HS-27A (cell line): ENCODE measurements around the gene TEKT4.
"Not testable (repeated sequence)": the region's sequence is repeated elsewhere in the genome, so short reads cannot be mapped to it uniquely, and the experiment has no call there.

ENCODE experiments used
- DNase-seq: peaks from one replicate; pipeline ENCODE4 v3.0.0-alpha.2; 2012; ENCODE audit warnings: low read depth, missing footprints

The TEKT4 gene

DNA sequence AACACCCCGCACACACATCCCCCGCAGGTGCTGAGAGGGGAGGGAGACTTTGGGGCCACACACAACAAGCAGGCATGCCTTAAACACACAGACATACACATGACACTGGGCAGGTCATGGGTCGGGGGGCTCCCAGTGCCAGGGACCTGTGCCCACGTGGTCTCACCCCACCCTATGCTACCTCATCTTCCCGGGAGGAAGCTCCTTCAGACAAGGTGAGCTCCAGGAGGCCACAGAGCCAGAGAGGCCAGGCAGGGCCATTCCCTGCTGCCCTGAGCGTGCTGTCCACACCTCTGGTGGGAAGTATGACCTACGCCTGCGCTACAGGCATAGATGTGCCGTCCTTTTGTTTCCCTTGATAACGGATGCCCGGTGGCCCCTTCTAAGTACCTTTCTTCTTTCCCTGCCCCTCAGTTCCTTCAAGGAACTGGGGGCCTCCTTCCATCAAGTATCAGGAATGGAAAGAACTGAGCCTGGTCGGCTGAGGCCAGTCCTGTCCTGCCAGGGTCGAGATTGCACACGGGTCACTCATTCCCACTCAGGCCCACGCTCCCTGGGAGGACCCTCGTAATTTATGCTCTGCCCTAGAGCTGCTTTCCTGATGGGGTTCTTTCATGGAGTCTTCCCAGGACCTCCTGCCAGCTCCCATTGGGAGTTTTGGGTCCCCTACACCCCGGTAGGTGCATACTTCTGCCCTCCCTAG, 4.7 kb downstream of the TEKT4 start:
- no peak for DNase-seq

DNA sequence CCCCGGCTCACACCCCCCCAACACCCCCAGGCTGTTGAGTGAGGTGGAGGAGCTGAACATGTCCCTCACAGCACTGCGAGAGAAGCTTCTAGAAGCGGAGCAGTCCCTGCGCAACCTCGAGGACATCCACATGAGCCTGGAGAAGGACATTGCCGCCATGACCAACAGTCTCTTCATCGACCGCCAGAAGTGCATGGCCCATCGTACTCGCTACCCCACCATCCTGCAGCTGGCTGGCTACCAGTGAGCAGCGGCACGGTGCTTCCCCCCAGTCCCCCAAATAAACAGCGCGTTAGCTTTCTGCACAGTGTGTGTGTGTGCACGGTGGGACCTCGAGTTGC, 5.3 kb downstream of the TEKT4 start:
- DNase-seq, result no peak

DNA sequence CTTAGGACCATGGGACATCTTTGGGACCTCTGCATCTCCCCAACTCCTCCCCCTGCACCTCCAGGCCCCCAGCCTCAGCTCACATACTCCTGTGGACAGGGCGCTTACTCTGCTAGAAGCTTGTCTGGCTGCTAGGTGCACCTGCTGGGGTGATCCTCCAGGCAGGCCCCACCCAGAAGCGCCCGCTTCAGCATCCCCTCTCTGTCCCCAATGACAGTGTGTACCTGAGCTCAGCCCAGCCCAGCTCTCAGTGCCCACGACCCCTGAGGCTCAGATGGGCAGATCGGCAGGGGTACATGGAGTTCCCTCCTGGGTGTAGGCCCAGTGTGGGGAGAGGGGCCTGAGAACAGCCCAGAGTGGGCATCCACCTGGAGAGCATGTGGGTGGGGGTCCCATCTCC, 5.9 kb downstream of the TEKT4 start:
- no peak for DNase-seq

DNA sequence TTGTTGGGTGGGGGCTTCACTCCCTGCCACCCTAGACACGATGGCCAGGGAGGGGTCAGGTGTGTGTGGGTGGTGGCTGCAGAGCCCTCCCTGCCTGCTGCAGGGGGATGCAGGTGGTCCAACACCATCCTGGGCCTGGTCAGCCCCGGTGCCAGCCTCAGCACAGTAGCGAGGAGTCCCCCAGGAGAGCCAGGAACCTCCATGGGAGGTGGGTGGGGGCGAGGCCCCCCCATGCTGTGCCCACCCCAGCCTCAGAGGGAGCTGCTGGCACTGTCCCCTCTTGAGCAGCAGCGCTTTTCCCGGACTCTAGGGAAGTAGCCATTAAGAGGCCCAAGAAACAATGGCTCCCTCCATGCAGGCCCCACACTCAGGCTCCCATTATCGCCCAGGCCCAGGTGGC, 7.3 kb downstream of the TEKT4 start:
- DNase-seq, result not testable (repeated sequence)

DNA sequence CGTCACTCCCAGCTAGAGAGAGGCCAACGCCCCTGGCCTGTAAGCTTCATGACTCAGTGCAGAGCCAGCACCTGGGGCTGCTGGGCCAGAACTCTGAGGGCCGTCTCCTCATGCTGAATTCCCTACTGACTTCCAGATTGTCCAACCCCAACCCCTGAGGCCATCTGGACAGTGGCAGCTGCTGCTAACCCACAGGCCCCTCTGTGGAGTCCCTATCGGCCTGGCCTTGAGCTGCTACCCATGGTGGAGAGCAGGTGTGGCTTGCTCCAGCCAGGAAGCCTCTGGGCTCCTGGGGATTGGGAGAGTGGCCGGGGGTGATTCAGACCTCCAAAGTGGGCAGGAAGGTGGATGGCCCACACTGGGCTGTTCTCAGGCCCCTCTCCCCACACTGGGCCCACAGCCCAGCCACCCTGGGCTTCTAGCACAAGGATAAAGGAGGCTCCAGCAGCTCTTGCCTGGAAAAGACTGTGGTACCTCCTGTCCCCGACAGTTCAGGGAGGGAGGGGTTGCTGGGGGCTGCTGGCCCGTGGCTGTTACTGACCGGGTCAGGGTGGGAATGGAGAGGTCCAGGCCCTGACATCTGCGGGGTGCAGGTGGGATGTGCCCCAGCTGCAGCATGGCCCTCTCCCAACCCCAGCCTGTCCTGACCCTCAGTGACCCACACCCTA, 8.2 kb downstream of the TEKT4 start:
- no peak for DNase-seq

DNA sequence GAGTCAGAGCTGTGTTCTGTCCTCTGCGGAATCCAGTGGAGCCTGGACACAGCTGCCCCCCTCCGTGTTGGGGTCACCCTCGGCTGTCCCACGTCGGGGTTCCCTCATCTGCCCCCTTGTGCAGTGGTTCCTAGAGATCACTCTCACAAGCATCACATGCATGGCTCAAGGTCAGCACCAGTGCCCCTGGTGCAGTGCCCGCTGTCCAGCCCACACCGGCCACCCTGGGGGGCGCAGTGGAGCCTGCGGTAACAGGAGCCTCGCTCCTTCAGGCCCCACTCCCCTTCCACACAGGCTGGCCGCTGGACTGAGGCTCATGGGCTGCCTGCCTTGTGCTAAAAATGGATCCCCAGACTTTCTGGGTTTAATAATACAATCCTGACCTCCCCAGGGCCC, 8.8 kb downstream of the TEKT4 start:
- no peak for DNase-seq

DNA sequence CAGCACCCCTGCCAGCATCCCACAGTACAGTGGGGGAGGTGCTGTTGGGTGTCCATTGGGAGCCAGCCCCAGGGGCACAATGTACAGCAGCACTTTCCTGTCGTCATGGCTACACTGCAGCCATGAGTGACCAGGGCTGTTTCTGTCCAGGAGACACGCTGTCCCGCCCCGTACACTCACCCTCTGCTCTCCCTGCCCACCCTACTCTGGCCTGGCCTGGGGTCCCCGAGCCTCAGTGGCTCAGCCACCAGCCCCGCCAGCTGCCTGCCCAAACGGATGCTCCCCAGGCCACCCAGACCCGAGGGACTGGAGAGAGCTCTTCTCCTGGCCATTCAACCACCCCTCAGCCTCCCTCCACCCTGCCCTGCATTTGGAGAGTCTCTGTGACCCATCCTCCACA, 9.3 kb downstream of the TEKT4 start:
- DNase-seq, result no peak

DNA sequence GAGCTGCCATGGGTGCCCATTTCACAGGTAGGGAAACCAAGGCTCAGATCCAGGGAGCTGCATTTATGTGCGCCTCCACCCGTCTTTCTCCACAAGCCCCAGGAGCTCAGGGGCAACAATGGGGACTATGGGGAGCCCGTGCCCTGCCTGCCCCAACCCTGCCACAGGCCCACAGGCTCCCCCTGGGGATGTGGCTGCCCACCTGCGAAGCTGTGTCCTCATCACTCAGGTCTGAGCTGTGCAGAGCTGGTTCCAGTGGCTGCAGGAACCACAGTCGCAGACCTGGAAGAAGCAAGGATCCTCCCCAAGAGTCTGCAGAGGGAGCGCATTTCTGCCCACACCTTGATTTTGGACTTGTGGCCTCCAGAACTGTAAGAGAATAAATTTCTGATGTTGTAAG, 9.8 kb downstream of the TEKT4 start:
- DNase-seq, result no peak

DNA sequence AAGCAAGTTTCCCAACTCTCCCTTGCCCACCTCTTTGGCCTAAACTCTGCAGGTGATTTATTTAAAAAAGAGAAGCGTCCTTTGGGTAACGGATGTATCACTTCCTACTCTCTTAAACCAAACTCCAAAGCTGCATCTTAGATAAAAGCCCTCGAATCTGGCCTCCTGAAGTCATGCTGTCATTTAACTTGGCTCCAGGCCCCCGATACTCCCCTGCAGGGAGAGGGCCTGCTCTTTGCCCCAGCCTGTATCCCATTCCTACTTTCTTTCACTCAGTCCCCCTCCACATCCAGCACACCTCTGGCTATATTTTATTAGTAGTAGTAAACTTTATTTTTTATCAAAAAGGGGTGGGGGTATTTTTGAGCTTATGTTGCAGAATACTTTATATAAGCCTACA, 19.0 kb downstream of the TEKT4 start:
- no peak for DNase-seq

DNA sequence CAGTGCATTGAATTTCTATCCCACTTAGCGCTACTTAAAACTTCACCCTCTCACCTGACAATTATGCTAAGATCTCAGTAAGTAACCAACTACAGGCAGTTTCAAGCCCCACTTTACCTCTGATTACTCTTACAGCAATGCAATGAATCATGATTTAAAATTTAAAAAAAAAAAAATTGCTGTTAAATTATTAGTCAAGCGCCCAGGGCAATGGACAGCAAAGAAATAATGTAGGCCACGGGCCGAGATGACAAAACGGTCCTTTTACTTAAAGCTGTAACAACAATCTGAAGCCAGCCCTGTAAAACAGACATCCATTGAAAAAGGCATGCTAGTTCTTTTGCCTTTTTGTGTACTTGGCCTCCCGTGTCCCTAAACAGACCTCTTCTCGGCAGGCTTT, 24.0 kb downstream of the TEKT4 start:
- DNase-seq, result not testable (repeated sequence)

DNA sequence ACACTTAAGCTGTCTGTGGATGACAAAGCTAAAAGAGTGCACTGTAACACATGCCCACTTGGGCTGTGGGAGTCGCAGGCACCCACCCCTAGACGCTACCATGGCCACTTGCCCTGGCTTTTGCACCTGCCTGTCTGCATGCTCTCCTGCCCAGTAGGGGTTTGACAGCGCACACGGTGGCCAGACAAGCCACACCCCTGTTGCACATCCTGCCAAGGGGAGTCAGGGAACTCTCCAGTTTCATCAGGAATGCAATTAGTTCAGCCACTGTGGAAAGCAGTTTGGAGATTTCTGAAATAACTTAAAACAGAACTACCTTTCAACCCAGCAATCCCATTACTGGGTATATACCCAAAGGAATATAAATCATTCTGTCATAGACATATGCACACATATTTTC, 35.7 kb downstream of the TEKT4 start:
- DNase-seq, result not testable (repeated sequence)

DNA sequence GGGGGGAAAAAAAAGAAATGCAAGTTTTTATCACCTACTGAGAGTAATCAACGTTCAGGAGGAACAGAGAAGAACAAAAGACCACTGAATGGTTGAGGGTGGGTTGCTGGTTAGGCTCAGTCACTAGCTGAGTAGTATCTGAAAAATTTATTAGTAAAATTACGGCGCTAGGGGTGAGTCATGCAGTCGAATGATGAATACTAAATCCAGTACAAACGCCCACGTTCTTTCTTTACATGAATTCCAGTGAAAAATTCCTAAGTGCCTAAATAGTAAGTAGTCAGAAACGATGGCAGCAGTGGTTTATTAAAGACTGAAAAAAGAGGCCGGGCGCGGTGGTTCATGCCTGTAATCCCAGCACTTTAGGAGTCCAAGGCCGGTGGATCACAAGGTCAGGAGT, 52.0 kb downstream of the TEKT4 start:
- peak; percentile 33 for DNase-seq

DNA sequence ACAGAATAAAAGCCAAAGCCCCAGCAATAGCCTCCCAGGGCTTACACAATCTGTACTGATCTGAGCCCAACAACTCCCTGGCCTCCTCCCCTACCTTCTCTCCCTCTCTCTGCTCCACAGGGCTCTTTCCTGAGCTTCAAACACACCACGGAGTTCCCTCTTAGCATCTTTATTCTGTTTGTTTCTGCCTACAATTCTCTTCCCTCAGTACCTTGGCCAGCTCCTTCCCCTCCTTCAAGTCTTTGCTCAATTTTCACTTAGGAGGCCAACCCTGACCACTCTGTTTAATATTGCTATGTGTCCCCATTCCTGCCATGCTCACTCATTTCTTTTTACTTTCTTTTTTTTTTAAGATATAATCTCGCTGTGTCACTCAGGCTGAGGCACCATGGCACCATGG, 53.8 kb downstream of the TEKT4 start:
- not testable (repeated sequence) for DNase-seq
